ENCODE measurements around the gene NAIF1. TPM values are rescaled to one million over a fixed set of nuclear protein-coding genes. Genes with fewer than 3 reads are reported as not detected.
A peak's percentile ranks its signal among the peaks of the same experiment; 100 is the strongest.

Gene NAIF1
- total and polyA plus RNA-seq, 2 experiments from 2014 or later: 4.9 to 5.5 TPM

DNA sequence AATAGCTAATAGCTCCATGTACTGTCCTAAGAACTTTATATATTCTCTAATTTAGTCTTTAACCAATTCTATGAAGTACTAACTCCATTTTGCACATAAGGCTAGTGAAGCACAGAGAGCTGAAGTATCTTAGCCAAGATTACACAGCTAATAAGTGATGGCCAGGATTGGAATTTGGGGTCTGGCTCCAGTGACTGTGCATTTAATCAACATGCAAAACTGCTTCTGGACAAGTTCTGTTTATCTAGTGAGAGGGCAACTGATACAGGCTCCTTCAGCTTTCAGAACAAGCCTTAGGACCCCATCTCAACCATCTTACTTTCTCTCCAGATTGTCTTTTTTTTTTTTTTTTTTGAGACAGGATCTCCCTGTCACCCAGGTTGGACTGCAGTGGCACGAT is 22.2 kb upstream of the NAIF1 start (continued):
- TF ChIP-seq JUNB (IDR thresholded peaks at IDR 0.05; ENCODE audit: unreplicated experiment) (no peak), ZNF114 (CRISPR knock-in tag; IDR thresholded peaks at IDR 0.05) (no peak), NANOG (IDR thresholded peaks at IDR 0.05; ENCODE audit: borderline replicate concordance) (no peak), EZH2phosphoT487 (IDR thresholded peaks at IDR 0.05; ENCODE audit: unreplicated experiment) (no peak), CREB1 (CRISPR knock-in tag; IDR thresholded peaks at IDR 0.05; ENCODE audit: low read depth) (no peak)
- TF ChIP-seq, protein P1, sequence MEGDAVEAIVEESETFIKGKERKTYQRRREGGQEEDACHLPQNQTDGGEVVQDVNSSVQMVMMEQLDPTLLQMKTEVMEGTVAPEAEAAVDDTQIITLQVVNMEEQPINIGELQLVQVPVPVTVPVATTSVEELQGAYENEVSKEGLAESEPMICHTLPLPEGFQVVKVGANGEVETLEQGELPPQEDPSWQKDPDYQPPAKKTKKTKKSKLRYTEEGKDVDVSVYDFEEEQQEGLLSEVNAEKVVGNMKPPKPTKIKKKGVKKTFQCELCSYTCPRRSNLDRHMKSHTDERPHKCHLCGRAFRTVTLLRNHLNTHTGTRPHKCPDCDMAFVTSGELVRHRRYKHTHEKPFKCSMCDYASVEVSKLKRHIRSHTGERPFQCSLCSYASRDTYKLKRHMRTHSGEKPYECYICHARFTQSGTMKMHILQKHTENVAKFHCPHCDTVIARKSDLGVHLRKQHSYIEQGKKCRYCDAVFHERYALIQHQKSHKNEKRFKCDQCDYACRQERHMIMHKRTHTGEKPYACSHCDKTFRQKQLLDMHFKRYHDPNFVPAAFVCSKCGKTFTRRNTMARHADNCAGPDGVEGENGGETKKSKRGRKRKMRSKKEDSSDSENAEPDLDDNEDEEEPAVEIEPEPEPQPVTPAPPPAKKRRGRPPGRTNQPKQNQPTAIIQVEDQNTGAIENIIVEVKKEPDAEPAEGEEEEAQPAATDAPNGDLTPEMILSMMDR (conservative IDR thresholded peaks at IDR 0.05; ENCODE audit: low read depth in 2 of 2): no peak
- TF ChIP-seq, protein P2, sequence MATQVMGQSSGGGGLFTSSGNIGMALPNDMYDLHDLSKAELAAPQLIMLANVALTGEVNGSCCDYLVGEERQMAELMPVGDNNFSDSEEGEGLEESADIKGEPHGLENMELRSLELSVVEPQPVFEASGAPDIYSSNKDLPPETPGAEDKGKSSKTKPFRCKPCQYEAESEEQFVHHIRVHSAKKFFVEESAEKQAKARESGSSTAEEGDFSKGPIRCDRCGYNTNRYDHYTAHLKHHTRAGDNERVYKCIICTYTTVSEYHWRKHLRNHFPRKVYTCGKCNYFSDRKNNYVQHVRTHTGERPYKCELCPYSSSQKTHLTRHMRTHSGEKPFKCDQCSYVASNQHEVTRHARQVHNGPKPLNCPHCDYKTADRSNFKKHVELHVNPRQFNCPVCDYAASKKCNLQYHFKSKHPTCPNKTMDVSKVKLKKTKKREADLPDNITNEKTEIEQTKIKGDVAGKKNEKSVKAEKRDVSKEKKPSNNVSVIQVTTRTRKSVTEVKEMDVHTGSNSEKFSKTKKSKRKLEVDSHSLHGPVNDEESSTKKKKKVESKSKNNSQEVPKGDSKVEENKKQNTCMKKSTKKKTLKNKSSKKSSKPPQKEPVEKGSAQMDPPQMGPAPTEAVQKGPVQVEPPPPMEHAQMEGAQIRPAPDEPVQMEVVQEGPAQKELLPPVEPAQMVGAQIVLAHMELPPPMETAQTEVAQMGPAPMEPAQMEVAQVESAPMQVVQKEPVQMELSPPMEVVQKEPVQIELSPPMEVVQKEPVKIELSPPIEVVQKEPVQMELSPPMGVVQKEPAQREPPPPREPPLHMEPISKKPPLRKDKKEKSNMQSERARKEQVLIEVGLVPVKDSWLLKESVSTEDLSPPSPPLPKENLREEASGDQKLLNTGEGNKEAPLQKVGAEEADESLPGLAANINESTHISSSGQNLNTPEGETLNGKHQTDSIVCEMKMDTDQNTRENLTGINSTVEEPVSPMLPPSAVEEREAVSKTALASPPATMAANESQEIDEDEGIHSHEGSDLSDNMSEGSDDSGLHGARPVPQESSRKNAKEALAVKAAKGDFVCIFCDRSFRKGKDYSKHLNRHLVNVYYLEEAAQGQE (IDR thresholded peaks at IDR 0.05; ENCODE audit: unreplicated experiment): no peak

DNA sequence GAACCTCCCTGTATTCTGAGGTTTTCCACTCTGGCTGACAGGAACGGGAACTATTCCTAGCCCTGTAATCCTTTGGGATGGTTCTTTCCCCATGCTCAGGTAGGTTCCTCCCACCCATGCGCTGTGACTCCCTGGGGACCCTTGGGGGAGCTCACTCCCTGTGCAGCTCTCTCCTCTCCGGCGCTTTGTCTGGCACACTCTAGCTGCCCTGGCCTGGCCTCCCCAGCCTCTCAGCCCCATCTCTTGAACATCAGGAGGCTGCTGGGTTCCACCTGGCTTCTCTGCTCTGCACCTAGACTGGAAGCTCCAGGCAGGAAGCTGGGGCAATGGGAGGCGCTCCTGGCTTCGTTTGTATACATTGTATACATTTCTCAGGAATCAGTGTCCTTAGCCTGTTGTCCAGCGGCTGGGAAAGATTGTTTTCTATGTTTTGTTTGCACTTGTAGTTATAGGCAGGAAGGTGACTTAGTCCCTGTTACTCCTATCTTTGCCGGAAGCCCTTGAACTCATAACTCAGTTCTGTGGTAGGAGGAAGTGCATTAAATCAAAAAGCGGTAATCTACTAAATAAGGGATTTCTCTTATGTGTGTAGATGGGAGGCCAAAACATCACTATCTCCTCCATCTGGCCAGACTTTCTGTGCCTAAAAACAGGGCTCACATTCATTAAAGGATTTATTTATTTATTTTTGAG is 21.3 kb upstream of the NAIF1 start:
- Mint-ChIP-seq H3K4me3 (no peak overlapping the region), H3K36me3 (ENCODE audit: low read depth) (peaks cover 6% of the 10 kb centered on the region; the same call in 2 of the 3 replicates), H3K27ac (no peak overlapping the region), H3K27me3 (ENCODE audit: insufficient read depth, low read depth, poor library complexity) (peaks cover 7% of the 10 kb centered on the region), H3K9me3 (no peaks in the 10 kb centered on the region), H3K4me1 (peaks cover 19% of the 10 kb centered on the region)
- H3K27me3 ChIP-seq (ENCODE audit: insufficient read depth): no peaks in the 10 kb centered on the region
- no peak overlapping the region for H2AFZ ChIP-seq
- H4K20me1 ChIP-seq (replicated peaks; ENCODE audit: insufficient read depth): peaks cover 6% of the 10 kb centered on the region
- H3K27ac ChIP-seq (ENCODE audit: low read depth): peak overlapping the region; percentile 26; the same call in 1 of the 2 replicates
- H3K4me1 ChIP-seq (ENCODE audit: insufficient read depth): no peaks in the 10 kb centered on the region; the same call in 1 of the 2 replicates
- H3K36me3 ChIP-seq (ENCODE audit: insufficient read depth): no peaks in the 10 kb centered on the region; the same call in 1 of the 2 replicates
- DNase-seq (ENCODE audit: low spot score) (no peak), ATAC-seq (no peak)
- no peak overlapping the region for H3K4me3 ChIP-seq
- H3K9me2 ChIP-seq (ENCODE audit: insufficient read depth): no peaks in the 10 kb centered on the region
- no peak overlapping the region for H3K4me2 ChIP-seq
- H3F3A ChIP-seq (replicated peaks; ENCODE audit: low read depth): peaks cover 5% of the 10 kb centered on the region; the same call in 1 of the 2 replicates
- H3K79me2 ChIP-seq (replicated peaks; ENCODE audit: insufficient read depth): peaks cover 55% of the 10 kb centered on the region
- TF ChIP-seq, protein P3, sequence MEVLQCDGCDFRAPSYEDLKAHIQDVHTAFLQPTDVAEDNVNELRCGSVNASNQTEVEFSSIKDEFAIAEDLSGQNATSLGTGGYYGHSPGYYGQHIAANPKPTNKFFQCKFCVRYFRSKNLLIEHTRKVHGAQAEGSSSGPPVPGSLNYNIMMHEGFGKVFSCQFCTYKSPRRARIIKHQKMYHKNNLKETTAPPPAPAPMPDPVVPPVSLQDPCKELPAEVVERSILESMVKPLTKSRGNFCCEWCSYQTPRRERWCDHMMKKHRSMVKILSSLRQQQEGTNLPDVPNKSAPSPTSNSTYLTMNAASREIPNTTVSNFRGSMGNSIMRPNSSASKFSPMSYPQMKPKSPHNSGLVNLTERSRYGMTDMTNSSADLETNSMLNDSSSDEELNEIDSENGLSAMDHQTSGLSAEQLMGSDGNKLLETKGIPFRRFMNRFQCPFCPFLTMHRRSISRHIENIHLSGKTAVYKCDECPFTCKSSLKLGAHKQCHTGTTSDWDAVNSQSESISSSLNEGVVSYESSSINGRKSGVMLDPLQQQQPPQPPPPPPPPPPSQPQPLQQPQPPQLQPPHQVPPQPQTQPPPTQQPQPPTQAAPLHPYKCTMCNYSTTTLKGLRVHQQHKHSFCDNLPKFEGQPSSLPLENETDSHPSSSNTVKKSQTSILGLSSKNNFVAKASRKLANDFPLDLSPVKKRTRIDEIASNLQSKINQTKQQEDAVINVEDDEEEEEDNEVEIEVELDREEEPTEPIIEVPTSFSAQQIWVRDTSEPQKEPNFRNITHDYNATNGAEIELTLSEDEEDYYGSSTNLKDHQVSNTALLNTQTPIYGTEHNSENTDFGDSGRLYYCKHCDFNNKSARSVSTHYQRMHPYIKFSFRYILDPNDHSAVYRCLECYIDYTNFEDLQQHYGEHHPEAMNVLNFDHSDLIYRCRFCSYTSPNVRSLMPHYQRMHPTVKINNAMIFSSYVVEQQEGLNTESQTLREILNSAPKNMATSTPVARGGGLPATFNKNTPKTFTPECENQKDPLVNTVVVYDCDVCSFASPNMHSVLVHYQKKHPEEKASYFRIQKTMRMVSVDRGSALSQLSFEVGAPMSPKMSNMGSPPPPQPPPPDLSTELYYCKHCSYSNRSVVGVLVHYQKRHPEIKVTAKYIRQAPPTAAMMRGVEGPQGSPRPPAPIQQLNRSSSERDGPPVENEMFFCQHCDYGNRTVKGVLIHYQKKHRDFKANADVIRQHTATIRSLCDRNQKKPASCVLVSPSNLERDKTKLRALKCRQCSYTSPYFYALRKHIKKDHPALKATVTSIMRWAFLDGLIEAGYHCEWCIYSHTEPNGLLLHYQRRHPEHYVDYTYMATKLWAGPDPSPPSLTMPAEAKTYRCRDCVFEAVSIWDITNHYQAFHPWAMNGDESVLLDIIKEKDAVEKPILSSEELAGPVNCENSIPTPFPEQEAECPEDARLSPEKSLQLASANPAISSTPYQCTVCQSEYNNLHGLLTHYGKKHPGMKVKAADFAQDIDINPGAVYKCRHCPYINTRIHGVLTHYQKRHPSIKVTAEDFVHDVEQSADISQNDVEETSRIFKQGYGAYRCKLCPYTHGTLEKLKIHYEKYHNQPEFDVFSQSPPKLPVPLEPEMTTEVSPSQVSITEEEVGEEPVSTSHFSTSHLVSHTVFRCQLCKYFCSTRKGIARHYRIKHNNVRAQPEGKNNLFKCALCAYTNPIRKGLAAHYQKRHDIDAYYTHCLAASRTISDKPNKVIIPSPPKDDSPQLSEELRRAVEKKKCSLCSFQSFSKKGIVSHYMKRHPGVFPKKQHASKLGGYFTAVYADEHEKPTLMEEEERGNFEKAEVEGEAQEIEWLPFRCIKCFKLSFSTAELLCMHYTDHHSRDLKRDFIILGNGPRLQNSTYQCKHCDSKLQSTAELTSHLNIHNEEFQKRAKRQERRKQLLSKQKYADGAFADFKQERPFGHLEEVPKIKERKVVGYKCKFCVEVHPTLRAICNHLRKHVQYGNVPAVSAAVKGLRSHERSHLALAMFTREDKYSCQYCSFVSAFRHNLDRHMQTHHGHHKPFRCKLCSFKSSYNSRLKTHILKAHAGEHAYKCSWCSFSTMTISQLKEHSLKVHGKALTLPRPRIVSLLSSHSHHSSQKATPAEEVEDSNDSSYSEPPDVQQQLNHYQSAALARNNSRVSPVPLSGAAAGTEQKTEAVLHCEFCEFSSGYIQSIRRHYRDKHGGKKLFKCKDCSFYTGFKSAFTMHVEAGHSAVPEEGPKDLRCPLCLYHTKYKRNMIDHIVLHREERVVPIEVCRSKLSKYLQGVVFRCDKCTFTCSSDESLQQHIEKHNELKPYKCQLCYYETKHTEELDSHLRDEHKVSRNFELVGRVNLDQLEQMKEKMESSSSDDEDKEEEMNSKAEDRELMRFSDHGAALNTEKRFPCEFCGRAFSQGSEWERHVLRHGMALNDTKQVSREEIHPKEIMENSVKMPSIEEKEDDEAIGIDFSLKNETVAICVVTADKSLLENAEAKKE (CRISPR knock-in tag; IDR thresholded peaks at IDR 0.05): no peak
- TF ChIP-seq, protein P2 (IDR thresholded peaks at IDR 0.05; ENCODE audit: unreplicated experiment): no peak
- no peak for TF ChIP-seq ZNF114 (CRISPR knock-in tag; IDR thresholded peaks at IDR 0.05)

Data from GM23338 (cell line).